ENCODE data around the gene IQGAP2.
"Not testable (repeated sequence)": the region's sequence is repeated elsewhere in the genome, so short reads cannot be mapped to it uniquely, and the experiment has no call there.

The IQGAP2 gene
- total RNA-seq = 227 to 279 (median 238) reads per million in 3 donors

GRCh38 chr5:76402886-76403765 lies at the start of gene IQGAP2:
Gene IQGAP2, plus strand, starts transcription at chr5:76403285. Its CDS starts 261 bp downstream, at chr5:76403546.
- Histone ChIP-seq H3K4me1 (ENCODE audit: control insufficient read depth, insufficient read depth, low read length, poor library complexity, severe bottlenecking) (peaks cover 27% of the 10 kb centered on the region), H3K9me3 (ENCODE audit: control insufficient read depth, low read length) (no peaks in the 10 kb centered on the region), H3K4me3 (ENCODE audit: insufficient read depth, low read depth, low read length, poor library complexity, severe bottlenecking) (peak within 1 kb of the TSS; percentile 81), H3K27me3 (replicated peaks; ENCODE audit: control insufficient read depth, insufficient read depth, low read length, poor library complexity, severe bottlenecking) (no peaks in the 10 kb centered on the region), H3K36me3 (ENCODE audit: control insufficient read depth, insufficient read depth, low read length) (no peaks in the 10 kb centered on the region), H3K27ac (ENCODE audit: insufficient read depth, low read length, poor library complexity, severe bottlenecking) (peak within 1 kb of the TSS; percentile 97)
- DNase-seq = peak; percentile 73 to 79 (median 74)

GRCh38 chr5:76356887-76357286 lies 46.2 kb upstream of the IQGAP2 start:
- no peak for DNase-seq
- Histone ChIP-seq H3K27me3 (replicated peaks; ENCODE audit: control insufficient read depth, insufficient read depth, low read length, poor library complexity, severe bottlenecking) (no peaks in the 10 kb centered on the region), H3K4me3 (ENCODE audit: insufficient read depth, low read depth, low read length, poor library complexity, severe bottlenecking) (no peak overlapping the region), H3K9me3 (ENCODE audit: control insufficient read depth, low read length) (no peaks in the 10 kb centered on the region), H3K4me1 (ENCODE audit: control insufficient read depth, insufficient read depth, low read length, poor library complexity, severe bottlenecking) (no peaks in the 10 kb centered on the region), H3K27ac (ENCODE audit: insufficient read depth, low read length, poor library complexity, severe bottlenecking) (no peak overlapping the region), H3K36me3 (ENCODE audit: control insufficient read depth, insufficient read depth, low read length) (no peaks in the 10 kb centered on the region)

- H3K4me1 ChIP-seq (ENCODE audit: control insufficient read depth, insufficient read depth, low read length, poor library complexity, severe bottlenecking) = no peaks in the 10 kb centered on the region
- no peak for DNase-seq
- H3K4me3 ChIP-seq (ENCODE audit: insufficient read depth, low read depth, low read length, poor library complexity, severe bottlenecking) = no peak overlapping the region
- H3K9me3 ChIP-seq (ENCODE audit: control insufficient read depth, low read length) = no peaks in the 10 kb centered on the region
- no peaks in the 10 kb centered on the region for H3K36me3 ChIP-seq (ENCODE audit: control insufficient read depth, insufficient read depth, low read length)
- H3K27me3 ChIP-seq (replicated peaks; ENCODE audit: control insufficient read depth, insufficient read depth, low read length, poor library complexity, severe bottlenecking) = no peaks in the 10 kb centered on the region
- no peak overlapping the region for H3K27ac ChIP-seq (ENCODE audit: insufficient read depth, low read length, poor library complexity, severe bottlenecking)
Observed at GRCh38 chr5:76363352-76364225, 39.5 kb upstream of the IQGAP2 start.

GRCh38 chr5:76364226-76364589 lies 38.9 kb upstream of the IQGAP2 start:
- Histone ChIP-seq H3K4me3 (ENCODE audit: insufficient read depth, low read depth, low read length, poor library complexity, severe bottlenecking) (no peak overlapping the region), H3K36me3 (ENCODE audit: control insufficient read depth, insufficient read depth, low read length) (no peaks in the 10 kb centered on the region), H3K4me1 (ENCODE audit: control insufficient read depth, insufficient read depth, low read length, poor library complexity, severe bottlenecking) (no peaks in the 10 kb centered on the region), H3K27ac (ENCODE audit: insufficient read depth, low read length, poor library complexity, severe bottlenecking) (no peak overlapping the region), H3K27me3 (replicated peaks; ENCODE audit: control insufficient read depth, insufficient read depth, low read length, poor library complexity, severe bottlenecking) (no peaks in the 10 kb centered on the region), H3K9me3 (ENCODE audit: control insufficient read depth, low read length) (no peaks in the 10 kb centered on the region)
- DNase-seq = no peak

GRCh38 chr5:76365561-76365960 lies 37.5 kb upstream of the IQGAP2 start:
- no peak overlapping the region for H3K27ac ChIP-seq (ENCODE audit: insufficient read depth, low read length, poor library complexity, severe bottlenecking)
- H3K9me3 ChIP-seq (ENCODE audit: control insufficient read depth, low read length) = no peaks in the 10 kb centered on the region
- H3K4me1 ChIP-seq (ENCODE audit: control insufficient read depth, insufficient read depth, low read length, poor library complexity, severe bottlenecking) = no peaks in the 10 kb centered on the region
- no peak for DNase-seq
- no peak overlapping the region for H3K4me3 ChIP-seq (ENCODE audit: insufficient read depth, low read depth, low read length, poor library complexity, severe bottlenecking)
- no peaks in the 10 kb centered on the region for H3K27me3 ChIP-seq (replicated peaks; ENCODE audit: control insufficient read depth, insufficient read depth, low read length, poor library complexity, severe bottlenecking)
- no peaks in the 10 kb centered on the region for H3K36me3 ChIP-seq (ENCODE audit: control insufficient read depth, insufficient read depth, low read length)

GRCh38 chr5:76366596-76366995 lies 36.5 kb upstream of the IQGAP2 start:
- Histone ChIP-seq H3K36me3 (ENCODE audit: control insufficient read depth, insufficient read depth, low read length) (no peaks in the 10 kb centered on the region), H3K27ac (ENCODE audit: insufficient read depth, low read length, poor library complexity, severe bottlenecking) (no peak overlapping the region), H3K9me3 (ENCODE audit: control insufficient read depth, low read length) (no peaks in the 10 kb centered on the region), H3K4me3 (ENCODE audit: insufficient read depth, low read depth, low read length, poor library complexity, severe bottlenecking) (no peak overlapping the region), H3K4me1 (ENCODE audit: control insufficient read depth, insufficient read depth, low read length, poor library complexity, severe bottlenecking) (no peaks in the 10 kb centered on the region), H3K27me3 (replicated peaks; ENCODE audit: control insufficient read depth, insufficient read depth, low read length, poor library complexity, severe bottlenecking) (no peaks in the 10 kb centered on the region)
- DNase-seq = no peak

GRCh38 chr5:76367623-76368371 lies 35.3 kb upstream of the IQGAP2 start:
- no peak overlapping the region for H3K4me3 ChIP-seq (ENCODE audit: insufficient read depth, low read depth, low read length, poor library complexity, severe bottlenecking)
- no peaks in the 10 kb centered on the region for H3K36me3 ChIP-seq (ENCODE audit: control insufficient read depth, insufficient read depth, low read length)
- no peaks in the 10 kb centered on the region for H3K27me3 ChIP-seq (replicated peaks; ENCODE audit: control insufficient read depth, insufficient read depth, low read length, poor library complexity, severe bottlenecking)
- no peaks in the 10 kb centered on the region for H3K4me1 ChIP-seq (ENCODE audit: control insufficient read depth, insufficient read depth, low read length, poor library complexity, severe bottlenecking)
- no peaks in the 10 kb centered on the region for H3K9me3 ChIP-seq (ENCODE audit: control insufficient read depth, low read length)
- no peak overlapping the region for H3K27ac ChIP-seq (ENCODE audit: insufficient read depth, low read length, poor library complexity, severe bottlenecking)
- no peak for DNase-seq

GRCh38 chr5:76368941-76369340 lies 34.1 kb upstream of the IQGAP2 start:
- DNase-seq = no peak
- H3K36me3 ChIP-seq (ENCODE audit: control insufficient read depth, insufficient read depth, low read length) = no peaks in the 10 kb centered on the region
- H3K27ac ChIP-seq (ENCODE audit: insufficient read depth, low read length, poor library complexity, severe bottlenecking) = no peak overlapping the region
- no peaks in the 10 kb centered on the region for H3K27me3 ChIP-seq (replicated peaks; ENCODE audit: control insufficient read depth, insufficient read depth, low read length, poor library complexity, severe bottlenecking)
- H3K4me1 ChIP-seq (ENCODE audit: control insufficient read depth, insufficient read depth, low read length, poor library complexity, severe bottlenecking) = no peaks in the 10 kb centered on the region
- no peaks in the 10 kb centered on the region for H3K9me3 ChIP-seq (ENCODE audit: control insufficient read depth, low read length)
- H3K4me3 ChIP-seq (ENCODE audit: insufficient read depth, low read depth, low read length, poor library complexity, severe bottlenecking) = no peak overlapping the region

- H3K27me3 ChIP-seq (replicated peaks; ENCODE audit: control insufficient read depth, insufficient read depth, low read length, poor library complexity, severe bottlenecking); H3K27ac ChIP-seq (ENCODE audit: insufficient read depth, low read length, poor library complexity, severe bottlenecking); H3K4me3 ChIP-seq (ENCODE audit: insufficient read depth, low read depth, low read length, poor library complexity, severe bottlenecking); H3K9me3 ChIP-seq (ENCODE audit: control insufficient read depth, low read length); H3K4me1 ChIP-seq (ENCODE audit: control insufficient read depth, insufficient read depth, low read length, poor library complexity, severe bottlenecking); H3K36me3 ChIP-seq (ENCODE audit: control insufficient read depth, insufficient read depth, low read length); DNase-seq: not testable (repeated sequence)
Observed at GRCh38 chr5:76369668-76370067, 33.4 kb upstream of the IQGAP2 start.

All from effector memory CD4-positive, alpha-beta T cell (primary cell).